ENCODE measurements around the gene RASL11A.

DNA sequence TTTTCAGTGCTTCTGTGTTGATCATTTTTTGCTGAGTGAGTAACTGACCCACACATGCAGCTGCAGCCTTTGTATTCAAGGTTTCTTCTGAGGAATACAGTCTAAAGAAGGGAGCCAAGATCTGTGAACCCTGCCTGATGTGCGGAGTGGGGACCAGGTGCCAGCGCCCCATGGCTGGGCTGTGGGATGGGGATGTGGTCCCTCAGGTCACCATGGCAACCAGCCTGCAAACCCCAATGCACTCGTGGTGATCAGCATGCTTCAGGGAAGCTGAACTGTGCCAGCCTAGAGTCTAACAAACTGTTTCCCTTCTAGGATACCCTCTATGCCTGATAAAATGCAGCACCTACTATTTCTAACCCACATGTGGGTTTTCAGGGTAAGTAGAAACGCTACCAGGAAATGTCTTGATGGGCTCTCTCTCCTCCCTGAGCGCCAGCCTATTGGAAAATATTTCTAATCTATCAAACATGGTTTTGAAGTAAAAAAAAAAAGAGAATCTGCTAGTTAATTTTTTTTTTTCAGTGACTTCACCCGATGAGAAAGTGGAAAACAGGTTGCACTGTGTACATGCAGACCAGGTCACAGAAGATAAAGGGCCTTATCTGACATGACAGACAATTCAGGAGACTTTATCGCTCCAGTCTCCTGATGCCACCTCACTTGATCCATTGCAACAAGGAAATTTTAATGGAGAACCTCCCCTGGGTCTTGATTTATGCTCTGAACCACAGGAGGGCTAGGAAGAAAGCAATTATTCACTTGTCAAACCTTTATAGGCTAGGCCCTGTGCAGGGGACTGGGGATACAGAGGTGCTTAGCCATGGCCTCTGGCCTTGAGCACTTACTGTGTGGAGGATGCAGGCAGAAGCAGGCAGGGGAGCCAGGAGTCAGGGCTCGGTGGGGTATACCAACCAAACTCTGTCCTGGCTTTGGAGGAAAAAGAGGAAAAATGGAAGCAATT, 51.1 kb downstream of the RASL11A start:
- TF ChIP-seq, protein P1, sequence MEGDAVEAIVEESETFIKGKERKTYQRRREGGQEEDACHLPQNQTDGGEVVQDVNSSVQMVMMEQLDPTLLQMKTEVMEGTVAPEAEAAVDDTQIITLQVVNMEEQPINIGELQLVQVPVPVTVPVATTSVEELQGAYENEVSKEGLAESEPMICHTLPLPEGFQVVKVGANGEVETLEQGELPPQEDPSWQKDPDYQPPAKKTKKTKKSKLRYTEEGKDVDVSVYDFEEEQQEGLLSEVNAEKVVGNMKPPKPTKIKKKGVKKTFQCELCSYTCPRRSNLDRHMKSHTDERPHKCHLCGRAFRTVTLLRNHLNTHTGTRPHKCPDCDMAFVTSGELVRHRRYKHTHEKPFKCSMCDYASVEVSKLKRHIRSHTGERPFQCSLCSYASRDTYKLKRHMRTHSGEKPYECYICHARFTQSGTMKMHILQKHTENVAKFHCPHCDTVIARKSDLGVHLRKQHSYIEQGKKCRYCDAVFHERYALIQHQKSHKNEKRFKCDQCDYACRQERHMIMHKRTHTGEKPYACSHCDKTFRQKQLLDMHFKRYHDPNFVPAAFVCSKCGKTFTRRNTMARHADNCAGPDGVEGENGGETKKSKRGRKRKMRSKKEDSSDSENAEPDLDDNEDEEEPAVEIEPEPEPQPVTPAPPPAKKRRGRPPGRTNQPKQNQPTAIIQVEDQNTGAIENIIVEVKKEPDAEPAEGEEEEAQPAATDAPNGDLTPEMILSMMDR (IDR thresholded peaks at IDR 0.05) = no peak
- no peak for TF ChIP-seq POLR2A (IDR thresholded peaks at IDR 0.05)

Data from heart left ventricle (tissue), 13 donors.